ENCODE results near the gene EPB41L5. TPM values are rescaled to one million over a fixed set of nuclear protein-coding genes. Genes with fewer than 3 reads are reported as not detected.

The EPB41L5 gene
- total and polyA plus RNA-seq, 7 donors = 8.2 to 24.3 (median 16.9) TPM

DNA sequence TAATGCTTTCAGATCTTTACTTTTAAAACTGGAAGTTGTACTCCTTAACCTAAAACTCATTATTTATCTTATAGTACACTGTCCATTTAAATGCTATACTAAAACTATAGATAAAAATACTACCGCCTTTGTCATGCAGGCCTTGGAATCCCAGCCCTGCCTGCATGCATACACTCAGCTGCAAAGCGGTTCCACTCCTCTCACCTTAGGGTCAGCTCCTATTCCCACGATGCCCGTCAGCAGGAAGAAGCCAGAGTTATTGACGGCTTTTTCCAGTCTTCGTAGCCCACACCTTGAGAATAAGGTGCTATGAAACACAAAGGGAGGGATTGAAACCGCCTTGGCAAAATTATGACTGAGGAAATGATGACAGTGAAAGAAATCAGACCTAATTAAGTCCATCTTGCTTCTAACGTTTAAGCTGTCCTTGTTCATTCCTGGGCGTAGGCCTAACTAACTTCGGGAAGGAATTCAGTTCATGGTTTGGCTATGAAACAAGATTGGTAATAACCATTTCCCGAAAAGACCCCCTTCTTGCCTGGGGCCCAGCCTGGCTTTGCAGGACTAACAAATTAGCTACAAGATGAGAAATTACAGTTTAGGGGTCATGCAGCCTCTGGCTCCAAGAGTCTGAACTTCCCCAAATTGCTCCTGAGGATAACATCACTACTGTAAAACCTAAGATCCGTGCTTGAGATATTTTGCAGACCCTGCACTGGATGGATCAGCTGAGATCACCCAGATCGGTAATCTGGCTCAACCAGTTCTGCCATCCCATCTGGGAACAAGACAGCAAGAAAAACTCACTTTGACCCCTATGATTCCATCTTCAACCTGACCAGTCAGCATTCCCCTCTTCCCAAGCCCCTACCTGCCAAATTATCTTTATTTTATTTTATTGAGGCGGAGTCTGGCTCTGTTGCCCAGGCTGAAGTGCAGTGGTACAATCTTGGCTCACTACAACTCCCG lies 17.1 kb downstream of the EPB41L5 start:
- H3K4me1 ChIP-seq = no peaks in the 10 kb centered on the region
- H3K27me3 ChIP-seq = no peaks in the 10 kb centered on the region
- WGBS, 2 donors = 90 to 93% methylated on average over 15 of the region's 15 CpGs
- no peak overlapping the region for H3K27ac ChIP-seq
- intact Hi-C loops (cut with DNase I) = no loop called here
- H3K4me3 ChIP-seq = no peak overlapping the region
- TF ChIP-seq POLR2A (IDR thresholded peaks at IDR 0.05) = no peak
- TF ChIP-seq, protein P1, sequence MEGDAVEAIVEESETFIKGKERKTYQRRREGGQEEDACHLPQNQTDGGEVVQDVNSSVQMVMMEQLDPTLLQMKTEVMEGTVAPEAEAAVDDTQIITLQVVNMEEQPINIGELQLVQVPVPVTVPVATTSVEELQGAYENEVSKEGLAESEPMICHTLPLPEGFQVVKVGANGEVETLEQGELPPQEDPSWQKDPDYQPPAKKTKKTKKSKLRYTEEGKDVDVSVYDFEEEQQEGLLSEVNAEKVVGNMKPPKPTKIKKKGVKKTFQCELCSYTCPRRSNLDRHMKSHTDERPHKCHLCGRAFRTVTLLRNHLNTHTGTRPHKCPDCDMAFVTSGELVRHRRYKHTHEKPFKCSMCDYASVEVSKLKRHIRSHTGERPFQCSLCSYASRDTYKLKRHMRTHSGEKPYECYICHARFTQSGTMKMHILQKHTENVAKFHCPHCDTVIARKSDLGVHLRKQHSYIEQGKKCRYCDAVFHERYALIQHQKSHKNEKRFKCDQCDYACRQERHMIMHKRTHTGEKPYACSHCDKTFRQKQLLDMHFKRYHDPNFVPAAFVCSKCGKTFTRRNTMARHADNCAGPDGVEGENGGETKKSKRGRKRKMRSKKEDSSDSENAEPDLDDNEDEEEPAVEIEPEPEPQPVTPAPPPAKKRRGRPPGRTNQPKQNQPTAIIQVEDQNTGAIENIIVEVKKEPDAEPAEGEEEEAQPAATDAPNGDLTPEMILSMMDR (IDR thresholded peaks at IDR 0.05) = no peak
- no peak for TF ChIP-seq EP300 (IDR thresholded peaks at IDR 0.05)
- no peak for TF ChIP-seq POLR2AphosphoS5 (IDR thresholded peaks at IDR 0.05)
- no peaks in the 10 kb centered on the region for H3K36me3 ChIP-seq
- H3K9me3 ChIP-seq = no peaks in the 10 kb centered on the region
- no peak for DNase-seq

DNA sequence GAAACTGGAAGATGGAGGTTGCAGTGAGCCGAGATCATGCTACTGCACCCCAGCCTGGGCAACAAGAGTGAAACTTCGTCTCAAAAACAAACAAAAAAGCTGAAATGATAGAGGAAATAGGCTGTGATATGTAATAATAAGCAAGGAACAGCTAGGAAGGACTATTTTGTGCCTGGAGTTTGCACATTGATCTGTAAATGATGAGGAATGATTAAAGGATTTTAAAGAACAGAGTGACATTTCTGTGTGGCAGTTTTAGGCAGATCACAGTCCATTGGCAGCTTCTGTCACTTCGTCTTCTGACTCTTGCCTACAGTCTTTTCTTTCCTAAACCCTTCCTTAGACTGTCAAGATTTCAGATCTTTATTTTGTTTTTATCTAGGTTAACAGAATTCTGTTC lies 19.4 kb downstream of the EPB41L5 start:
- intact Hi-C loops (cut with DNase I) = no loop called here

GRCh38 chr2:120034027-120034426 lies 21.1 kb downstream of the EPB41L5 start:
- Histone ChIP-seq H3K4me1 (no peaks in the 10 kb centered on the region), H3K4me3 (no peak overlapping the region), H3K27me3 (no peaks in the 10 kb centered on the region), H3K36me3 (no peaks in the 10 kb centered on the region), H3K9me3 (no peaks in the 10 kb centered on the region), H3K27ac (no peak overlapping the region)
- no peak for DNase-seq
- no peak for TF ChIP-seq POLR2AphosphoS5 (IDR thresholded peaks at IDR 0.05)
- intact Hi-C loops (cut with DNase I) = no loop called here
- 47 to 79% methylated on average over 2 of the region's 2 CpGs for WGBS, 2 donors

More for the DNA sequence above, 19.4 kb downstream of the EPB41L5 start:
- Histone ChIP-seq H3K27me3 (no peaks in the 10 kb centered on the region), H3K27ac (no peak overlapping the region), H3K36me3 (no peaks in the 10 kb centered on the region), H3K4me3 (no peak overlapping the region), H3K9me3 (no peaks in the 10 kb centered on the region), H3K4me1 (no peaks in the 10 kb centered on the region)
- 67 to 85% methylated on average over 3 of the region's 3 CpGs for WGBS, 2 donors
- no peak for DNase-seq
- TF ChIP-seq POLR2AphosphoS5 (IDR thresholded peaks at IDR 0.05) (no peak), EP300 (IDR thresholded peaks at IDR 0.05) (no peak), POLR2A (IDR thresholded peaks at IDR 0.05) (no peak)
- TF ChIP-seq, protein P1 (IDR thresholded peaks at IDR 0.05) = no peak

DNA sequence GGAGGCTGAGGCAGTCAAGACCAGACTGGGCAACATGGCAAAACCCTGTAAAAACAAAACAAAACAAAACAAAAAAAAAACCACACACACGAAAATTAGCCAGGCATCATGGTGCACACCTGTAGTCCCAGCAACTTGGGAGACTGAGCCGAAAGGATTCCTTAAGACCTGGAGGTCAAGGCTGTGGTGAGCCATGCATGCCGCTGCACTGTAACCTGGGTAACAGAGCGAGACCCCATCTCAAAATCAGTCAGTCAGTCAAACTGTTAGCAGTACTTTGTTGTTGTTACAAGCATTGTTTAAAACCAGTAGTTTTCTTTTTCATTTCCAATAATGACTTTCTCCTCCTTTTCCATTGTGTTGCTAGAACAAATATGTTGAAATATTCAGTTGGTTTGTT lies 21.7 kb downstream of the EPB41L5 start:
- TF ChIP-seq, protein P1 (IDR thresholded peaks at IDR 0.05) = no peak
- TF ChIP-seq POLR2AphosphoS5 (IDR thresholded peaks at IDR 0.05) = no peak
- TF ChIP-seq EP300 (IDR thresholded peaks at IDR 0.05) = no peak
- TF ChIP-seq POLR2A (IDR thresholded peaks at IDR 0.05) = no peak
- no peaks in the 10 kb centered on the region for H3K4me1 ChIP-seq
- no peaks in the 10 kb centered on the region for H3K36me3 ChIP-seq
- H3K9me3 ChIP-seq = no peaks in the 10 kb centered on the region
- no peak for DNase-seq
- WGBS, 2 donors = 93% methylated on average over 4 of the region's 4 CpGs
- intact Hi-C loops (cut with DNase I) = no loop called here
- no peak overlapping the region for H3K27ac ChIP-seq
- no peaks in the 10 kb centered on the region for H3K27me3 ChIP-seq
- no peak overlapping the region for H3K4me3 ChIP-seq

DNA sequence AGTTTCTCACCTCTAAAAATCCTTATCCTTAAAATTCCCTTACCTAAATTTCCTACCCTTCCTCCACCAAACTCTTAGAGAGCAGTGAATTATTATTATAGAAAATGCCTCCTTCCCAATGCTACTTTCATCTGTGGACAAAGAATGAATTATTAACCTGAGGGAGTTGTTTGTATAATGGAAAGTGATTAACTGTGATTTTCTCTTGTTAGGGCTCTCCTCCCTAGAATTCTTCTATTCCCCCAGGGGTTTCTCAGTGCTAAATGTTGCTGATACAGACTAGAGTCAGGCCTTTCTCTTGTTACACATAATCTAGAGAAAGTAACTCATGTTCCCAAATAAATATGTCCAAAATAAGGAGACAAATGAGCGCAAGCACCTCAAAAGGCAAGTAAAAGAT lies 23.3 kb downstream of the EPB41L5 start:
- TF ChIP-seq POLR2AphosphoS5 (IDR thresholded peaks at IDR 0.05) = no peak
- TF ChIP-seq, protein P1 (IDR thresholded peaks at IDR 0.05) = no peak
- no peak for TF ChIP-seq POLR2A (IDR thresholded peaks at IDR 0.05)
- no peak for TF ChIP-seq EP300 (IDR thresholded peaks at IDR 0.05)
- no peak for DNase-seq
- no peaks in the 10 kb centered on the region for H3K36me3 ChIP-seq
- WGBS, 2 donors = 91 to 99% methylated on average over 1 of the region's 1 CpG
- intact Hi-C loops (cut with DNase I) = no loop called here
- no peak overlapping the region for H3K4me3 ChIP-seq
- no peaks in the 10 kb centered on the region for H3K4me1 ChIP-seq
- no peaks in the 10 kb centered on the region for H3K9me3 ChIP-seq
- H3K27ac ChIP-seq = no peak overlapping the region
- no peaks in the 10 kb centered on the region for H3K27me3 ChIP-seq

All from sigmoid colon (tissue), 7 donors.